ENCODE measurements around the gene INHBE.
"Not testable (repeated sequence)": the region's sequence is repeated elsewhere in the genome, so short reads cannot be mapped to it uniquely, and the experiment has no call there.

Gene INHBE

GRCh38 chr12:57441393-57441792 is 13.7 kb upstream of the INHBE start:
- not testable (repeated sequence) for DNase-seq (ENCODE audit: low read depth in 2 of 3, low spot score in 1 of 3)

DNA sequence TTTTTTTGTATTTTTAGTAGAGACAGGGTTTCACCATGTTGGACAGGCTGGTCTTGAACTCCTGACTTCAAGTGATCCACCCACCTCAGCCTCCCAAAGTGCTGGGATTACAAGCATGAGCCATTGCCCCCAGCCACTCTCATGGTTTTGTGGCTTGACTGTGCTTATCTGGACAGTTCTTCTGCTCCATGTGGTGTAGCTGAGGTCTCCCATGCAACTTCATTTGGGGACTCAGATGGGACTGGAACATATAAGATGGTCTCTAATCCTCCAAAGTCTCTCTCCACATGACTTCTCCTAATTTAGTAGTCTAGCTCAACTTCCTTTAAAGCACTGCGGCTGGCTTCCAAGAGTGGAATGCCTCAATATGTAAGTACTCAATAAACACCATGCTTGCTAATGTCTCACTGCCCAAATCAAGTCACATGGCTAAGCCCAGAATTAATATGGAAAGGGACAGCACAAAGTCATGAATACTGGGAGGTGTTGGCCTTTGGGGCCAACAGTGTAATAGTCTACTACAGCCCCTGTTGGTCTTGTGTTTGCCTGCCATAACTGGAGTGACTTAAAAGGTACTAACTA is 13.2 kb upstream of the INHBE start:
- DNase-seq (ENCODE audit: low read depth in 2 of 3, low spot score in 1 of 3), result no peak

GRCh38 chr12:57444337-57444736 is 10.8 kb upstream of the INHBE start:
- DNase-seq (ENCODE audit: low read depth in 2 of 3, low spot score in 1 of 3), result not testable (repeated sequence)

DNA sequence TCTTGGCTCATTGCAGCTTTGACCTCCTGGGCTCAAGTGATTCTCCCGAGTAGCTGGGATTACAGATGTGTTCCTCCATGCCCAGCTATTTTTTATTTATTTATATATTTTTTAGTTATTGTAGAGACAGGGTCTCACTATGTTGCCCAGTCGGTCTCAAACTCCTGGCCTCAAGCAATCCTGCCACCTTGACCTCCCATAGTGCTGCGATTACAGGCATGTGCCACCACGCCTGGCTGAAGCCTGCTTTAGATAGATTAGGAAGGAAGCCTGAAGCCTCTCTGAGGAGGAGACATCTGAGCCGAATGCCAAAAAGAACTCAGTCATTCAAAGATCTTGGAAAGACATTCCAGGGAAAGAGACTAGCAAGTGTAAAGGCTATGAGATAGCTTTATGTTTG is 10.4 kb upstream of the INHBE start:
- no peak for DNase-seq (ENCODE audit: low read depth in 2 of 3, low spot score in 1 of 3)

GRCh38 chr12:57446292-57446960 is 8.7 kb upstream of the INHBE start:
- DNase-seq (ENCODE audit: low read depth in 2 of 3, low spot score in 1 of 3), result no peak

GRCh38 chr12:57448669-57449068 is 6.4 kb upstream of the INHBE start:
- no peak for DNase-seq (ENCODE audit: low read depth in 2 of 3, low spot score in 1 of 3)

GRCh38 chr12:57449375-57449774 is 5.7 kb upstream of the INHBE start:
- DNase-seq (ENCODE audit: low read depth in 2 of 3, low spot score in 1 of 3), result no peak

GRCh38 chr12:57450057-57450456 is 5.0 kb upstream of the INHBE start:
- no peak for DNase-seq (ENCODE audit: low read depth in 2 of 3, low spot score in 1 of 3)

DNA sequence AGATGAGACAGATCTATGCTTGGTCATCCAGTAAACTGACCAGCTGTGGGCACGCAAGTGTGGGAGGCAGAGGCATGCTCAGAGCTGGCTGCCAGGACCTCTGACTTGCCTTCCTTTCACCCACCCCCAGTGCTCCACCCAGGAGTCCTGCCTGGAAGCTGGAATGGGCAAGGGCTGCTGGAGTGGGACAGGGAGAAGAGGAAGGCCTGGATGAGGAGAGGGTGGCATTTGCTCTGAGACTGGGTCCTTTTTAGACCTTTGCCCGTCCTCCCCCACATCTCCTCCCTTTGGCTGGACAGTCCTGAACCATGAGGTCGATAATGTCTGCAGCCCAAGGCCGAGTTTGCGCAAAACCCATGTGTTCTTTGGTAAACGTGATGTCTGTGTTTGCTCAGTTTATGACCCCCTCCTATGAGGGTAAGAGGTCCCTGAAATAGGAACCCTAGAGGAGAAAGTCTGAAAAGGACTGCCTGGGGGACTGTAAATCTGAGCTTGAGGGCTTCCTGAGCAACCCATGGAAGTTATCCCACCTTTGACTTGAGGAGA is 3.8 kb upstream of the INHBE start:
- DNase-seq (ENCODE audit: low read depth in 2 of 3, low spot score in 1 of 3), result no peak

GRCh38 chr12:57452181-57452936 is 2.7 kb upstream of the INHBE start:
- no peak for DNase-seq (ENCODE audit: low read depth in 2 of 3, low spot score in 1 of 3)

GRCh38 chr12:57452937-57453509 is 2.1 kb upstream of the INHBE start:
- DNase-seq (ENCODE audit: low read depth in 2 of 3, low spot score in 1 of 3), result peak in 2 of 3 donors; percentile 55 to 67

GRCh38 chr12:57454213-57454565 is 918 bp upstream of the INHBE start:
- DNase-seq (ENCODE audit: low read depth in 2 of 3, low spot score in 1 of 3), result no peak

DNA sequence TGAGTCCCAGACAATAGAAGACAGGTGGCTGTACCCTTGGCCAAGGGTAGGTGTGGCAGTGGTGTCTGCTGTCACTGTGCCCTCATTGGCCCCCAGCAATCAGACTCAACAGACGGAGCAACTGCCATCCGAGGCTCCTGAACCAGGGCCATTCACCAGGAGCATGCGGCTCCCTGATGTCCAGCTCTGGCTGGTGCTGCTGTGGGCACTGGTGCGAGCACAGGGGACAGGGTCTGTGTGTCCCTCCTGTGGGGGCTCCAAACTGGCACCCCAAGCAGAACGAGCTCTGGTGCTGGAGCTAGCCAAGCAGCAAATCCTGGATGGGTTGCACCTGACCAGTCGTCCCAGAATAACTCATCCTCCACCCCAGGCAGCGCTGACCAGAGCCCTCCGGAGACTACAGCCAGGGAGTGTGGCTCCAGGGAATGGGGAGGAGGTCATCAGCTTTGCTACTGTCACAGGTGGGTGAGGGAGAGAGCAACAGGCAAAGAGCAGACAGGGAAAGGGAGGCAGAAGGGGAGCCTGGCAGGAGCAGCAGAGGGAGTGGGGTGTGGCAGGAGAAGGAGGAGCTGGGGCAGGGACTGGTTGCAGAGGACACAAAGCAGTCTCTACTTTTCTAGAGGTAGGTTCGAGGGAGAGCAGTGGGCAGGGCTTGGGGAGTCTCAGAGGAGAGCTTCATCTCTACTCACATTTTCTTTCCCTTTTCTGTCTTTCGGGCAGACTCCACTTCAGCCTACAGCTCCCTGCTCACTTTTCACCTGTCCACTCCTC is 452 bp downstream of the INHBE start:
- no peak for DNase-seq (ENCODE audit: low read depth in 2 of 3, low spot score in 1 of 3)

DNA sequence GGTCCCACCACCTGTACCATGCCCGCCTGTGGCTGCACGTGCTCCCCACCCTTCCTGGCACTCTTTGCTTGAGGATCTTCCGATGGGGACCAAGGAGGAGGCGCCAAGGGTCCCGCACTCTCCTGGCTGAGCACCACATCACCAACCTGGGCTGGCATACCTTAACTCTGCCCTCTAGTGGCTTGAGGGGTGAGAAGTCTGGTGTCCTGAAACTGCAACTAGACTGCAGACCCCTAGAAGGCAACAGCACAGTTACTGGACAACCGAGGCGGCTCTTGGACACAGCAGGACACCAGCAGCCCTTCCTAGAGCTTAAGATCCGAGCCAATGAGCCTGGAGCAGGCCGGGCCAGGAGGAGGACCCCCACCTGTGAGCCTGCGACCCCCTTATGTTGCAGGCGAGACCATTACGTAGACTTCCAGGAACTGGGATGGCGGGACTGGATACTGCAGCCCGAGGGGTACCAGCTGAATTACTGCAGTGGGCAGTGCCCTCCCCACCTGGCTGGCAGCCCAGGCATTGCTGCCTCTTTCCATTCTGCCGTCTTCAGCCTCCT is 1.1 kb downstream of the INHBE start:
- no peak for DNase-seq (ENCODE audit: low read depth in 2 of 3, low spot score in 1 of 3)

DNA sequence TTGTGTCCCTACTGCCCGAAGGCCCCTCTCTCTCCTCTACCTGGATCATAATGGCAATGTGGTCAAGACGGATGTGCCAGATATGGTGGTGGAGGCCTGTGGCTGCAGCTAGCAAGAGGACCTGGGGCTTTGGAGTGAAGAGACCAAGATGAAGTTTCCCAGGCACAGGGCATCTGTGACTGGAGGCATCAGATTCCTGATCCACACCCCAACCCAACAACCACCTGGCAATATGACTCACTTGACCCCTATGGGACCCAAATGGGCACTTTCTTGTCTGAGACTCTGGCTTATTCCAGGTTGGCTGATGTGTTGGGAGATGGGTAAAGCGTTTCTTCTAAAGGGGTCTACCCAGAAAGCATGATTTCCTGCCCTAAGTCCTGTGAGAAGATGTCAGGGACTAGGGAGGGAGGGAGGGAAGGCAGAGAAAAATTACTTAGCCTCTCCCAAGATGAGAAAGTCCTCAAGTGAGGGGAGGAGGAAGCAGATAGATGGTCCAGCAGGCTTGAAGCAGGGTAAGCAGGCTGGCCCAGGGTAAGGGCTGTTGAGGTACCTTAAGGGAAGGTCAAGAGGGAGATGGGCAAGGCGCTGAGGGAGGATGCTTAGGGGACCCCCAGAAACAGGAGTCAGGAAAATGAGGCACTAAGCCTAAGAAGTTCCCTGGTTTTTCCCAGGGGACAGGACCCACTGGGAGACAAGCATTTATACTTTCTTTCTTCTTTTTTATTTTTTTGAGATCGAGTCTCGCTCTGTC is 1.8 kb downstream of the INHBE start:
- no peak for DNase-seq (ENCODE audit: low read depth in 2 of 3, low spot score in 1 of 3)

DNA sequence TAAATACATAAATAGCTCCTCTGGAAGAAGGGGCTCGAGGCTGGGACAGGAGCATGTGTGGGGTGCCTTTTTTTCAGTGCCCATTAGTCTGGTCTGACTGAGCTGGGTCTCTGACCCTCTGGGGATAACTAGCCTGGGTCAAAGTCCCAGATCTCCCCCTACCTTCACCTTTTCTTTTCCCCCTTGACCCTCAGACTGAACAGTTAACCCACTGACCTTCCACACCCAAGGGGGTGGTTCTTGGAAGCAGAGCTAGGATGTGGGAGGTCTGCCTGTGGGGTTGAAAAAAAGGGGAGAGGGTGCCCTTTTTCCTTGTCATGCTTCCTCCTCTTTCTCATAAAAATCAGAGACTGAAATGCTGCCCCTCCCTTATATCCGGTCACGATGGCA is 3.6 kb downstream of the INHBE start:
- DNase-seq (ENCODE audit: low read depth in 2 of 3, low spot score in 1 of 3), result no peak

DNA sequence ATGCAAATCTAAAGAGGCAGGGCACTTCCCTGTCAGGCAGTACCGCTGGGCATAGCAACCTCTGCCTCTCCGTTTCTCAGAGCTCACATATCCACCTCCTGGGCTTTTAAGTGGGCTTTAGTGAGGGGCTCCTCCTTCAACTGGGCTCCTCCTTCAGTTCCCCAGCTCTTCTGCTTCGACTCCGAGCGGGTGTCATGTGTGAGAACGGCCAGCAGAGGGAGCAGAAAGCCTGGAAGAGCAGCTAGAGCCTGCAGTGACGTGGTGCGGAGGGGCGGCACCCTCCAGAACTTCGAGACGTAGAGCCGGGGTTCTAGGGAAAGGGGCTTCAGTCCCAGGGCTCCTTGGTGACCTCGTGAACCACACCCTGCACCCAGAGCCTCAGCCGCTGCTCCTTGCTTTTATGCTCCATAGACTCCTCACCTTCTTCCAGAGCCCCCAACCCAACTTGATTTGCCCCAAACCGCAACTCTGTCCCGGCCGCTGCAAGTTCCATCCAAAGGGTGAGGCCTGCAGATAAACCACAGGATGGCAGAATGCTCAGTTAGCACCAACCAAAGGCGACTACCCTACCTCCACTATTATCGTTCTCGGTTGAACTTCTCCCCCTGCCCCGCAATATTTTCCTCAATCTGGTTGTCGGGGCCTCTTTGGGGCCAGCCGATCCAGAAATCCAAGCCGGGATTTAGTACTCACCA is 4.1 kb downstream of the INHBE start:
- DNase-seq (ENCODE audit: low read depth in 2 of 3, low spot score in 1 of 3), result peak; percentile 91 to 98 (median 93)

- DNase-seq (ENCODE audit: low read depth in 2 of 3, low spot score in 1 of 3), result no peak
These were observed 4.8 kb downstream of the INHBE start, which contains the start of gene GLI1 for GRCh38 chr12:57459750-57460467. Gene GLI1 (plus strand): TSS chr12:57459785. CDS start chr12:57463692, 3,907 bp downstream.

DNA sequence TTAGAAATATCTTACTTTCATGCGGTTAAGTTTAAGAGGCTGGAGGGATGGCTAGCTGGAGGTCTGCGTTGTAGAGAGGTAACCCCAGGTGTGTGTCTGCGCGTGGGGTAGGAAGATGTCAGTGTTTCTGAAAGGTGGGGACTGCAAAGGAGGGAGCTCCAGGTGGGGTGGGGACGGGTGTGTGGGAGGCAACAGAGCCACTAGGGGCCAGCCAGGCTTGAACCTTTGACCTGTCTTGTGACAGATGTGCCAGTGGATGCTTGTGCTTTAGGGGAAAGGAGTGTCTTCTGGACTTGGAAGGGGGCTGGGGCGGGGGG is 5.3 kb downstream of the INHBE start:
- no peak for DNase-seq (ENCODE audit: low read depth in 2 of 3, low spot score in 1 of 3)

Measured in stimulated activated CD4-positive, alpha-beta T cell treated with anti-CD3 and anti-CD28 coated beads, Interleukin-12 subunit alpha, Interleukin-12 subunit beta, amount 100 ng/mL, for 48 hours (primary cell).